OCI-LY7 (cell line): Measurements from ENCODE around the gene ADPRHL1. TPM values are rescaled to one million over a fixed set of nuclear protein-coding genes. Genes with fewer than 3 reads are reported as not detected.
"Not testable (repeated sequence)": the region's sequence is repeated elsewhere in the genome, so short reads cannot be mapped to it uniquely, and the experiment has no call there.

Experiments used
- BruUV-seq: library from RNA; stranded (reverse); fragments of 400-500 nt; replicated peaks from 2 replicates; lab custom pipeline; 2021; lab: Mats Ljungman, UMichigan
- CTCF ChIA-PET: fragments of 300-600 bp; sonication (Branson Sonifier 250); formaldehyde crosslinking; loops from one replicate; lab custom pipeline; 2022; ENCODE audit warnings: antibody characterized with exemption; ENCODE audit not compliant: unreplicated experiment; lab: Charles Lee
- POLR2A ChIA-PET: fragments of 300-600 bp; sonication (Branson Sonifier 250); formaldehyde crosslinking; loops from one replicate; lab custom pipeline; 2022; ENCODE audit warnings: antibody characterized with exemption; lab: Charles Lee
- DNase-seq: peaks from one replicate; pipeline ENCODE4 v3.0.0-alpha.2; 2015; ENCODE audit warnings: low spot score
- H2AFZ ChIP-seq: fragments of 200-600 bp; sonication (generic), shearing (Covaris generic); 2 replicates; pipeline ENCODE4 v1.6.1; 2014; ENCODE audit warnings: mild to moderate bottlenecking, antibody characterized with exemption, low read length, moderate library complexity
- H3K27ac ChIP-seq: fragments of 200-600 bp; sonication (generic); 2 replicates; pipeline ENCODE4 v1.5.1; 2014; ENCODE audit warnings: mixed run types, low read depth, mild to moderate bottlenecking, moderate library complexity, low read length, inconsistent platforms; ENCODE audit not compliant: poor library complexity, severe bottlenecking
- H3K36me3 ChIP-seq: fragments of 200-600 bp; sonication (generic); 2 replicates; pipeline ENCODE4 v1.6.1; 2014; ENCODE audit warnings: mild to moderate bottlenecking, antibody characterized with exemption, low read length, moderate library complexity, mixed read lengths; ENCODE audit not compliant: insufficient read depth
- H3K4me1 ChIP-seq: fragments of 200-600 bp; sonication (generic); 2 replicates; pipeline ENCODE4 v1.5.1; 2014; ENCODE audit warnings: mild to moderate bottlenecking, low read length; ENCODE audit not compliant: insufficient read depth, poor library complexity, severe bottlenecking
- H3K4me2 ChIP-seq: fragments of 200-600 bp; sonication (generic); 2 replicates; pipeline ENCODE4 v1.6.1; 2014; ENCODE audit warnings: mild to moderate bottlenecking, low read length
- H3K4me3 ChIP-seq: fragments of 200-600 bp; sonication (generic); 2 replicates; pipeline ENCODE4 v1.5.1; 2014; ENCODE audit warnings: mild to moderate bottlenecking, low read depth, low read length; ENCODE audit not compliant: poor library complexity, severe bottlenecking
- H3K79me2 ChIP-seq: fragments of 200-600 bp; sonication (generic); 2 replicates; pipeline ENCODE4 v1.6.1; 2016; ENCODE audit warnings: low read depth, mild to moderate bottlenecking, low read length, moderate library complexity, mixed read lengths; ENCODE audit not compliant: insufficient read depth
- H3K9me2 ChIP-seq: fragments of 200-600 bp; sonication (generic); 2 replicates; pipeline ENCODE4 v1.6.1; 2016; ENCODE audit warnings: mild to moderate bottlenecking, low read length, mixed read lengths; ENCODE audit not compliant: insufficient read depth
- H3K9me3 ChIP-seq: fragments of 200-600 bp; sonication (generic); 2 replicates; pipeline ENCODE4 v1.6.1; 2014; ENCODE audit warnings: mild to moderate bottlenecking, mixed run types, low read length, mixed read lengths
- H4K20me1 ChIP-seq: fragments of 200-600 bp; sonication (generic); 2 replicates; pipeline ENCODE4 v1.6.1; 2014; ENCODE audit warnings: mild to moderate bottlenecking, antibody characterized with exemption, low read length, moderate library complexity, mixed read lengths; ENCODE audit not compliant: insufficient read depth
- CTCF ChIP-seq: fragments of 200-600 bp; sonication (generic); conservative IDR thresholded peaks from 2 replicates; pipeline ENCODE4 v1.5.1; 2014; ENCODE audit warnings: mild to moderate bottlenecking, antibody characterized with exemption, low read length, moderate library complexity, mixed read lengths
- EZH2phosphoT487 ChIP-seq: fragments of 200-600 bp; sonication (generic); IDR thresholded peaks from 2 replicates; pipeline ENCODE4 v1.6.1; 2018; ENCODE audit warnings: low read depth, borderline replicate concordance, mild to moderate bottlenecking, mixed run types, antibody characterized with exemption, low read length, moderate library complexity, mixed read lengths
- intact Hi-C: fragments of 100-400 bp; cut with micrococcal nuclease; formaldehyde crosslinking; loops from one replicate; pipeline ENCODE4 v1.10.0; 2022; ENCODE audit not compliant: unreplicated experiment
- total RNA-seq, 2 experiments: library from RNA; depleted of rRNA in 1 of 2; stranded (reverse); fragments of >200 nt in 1 of 2; shearing (Covaris generic) in 1 of 2; gene quantifications; 2 replicates each; pipeline ENCODE4 v1.2.3, GENCODE V29; 2014 to 2022

The ADPRHL1 gene
- total RNA-seq, 2 experiments from 2014 or later, result 2.5 to 6.2 TPM

GRCh38 chr13:113450861-113451620 lies 2.2 kb downstream of the ADPRHL1 start:
- not testable (repeated sequence) for H3K36me3 ChIP-seq, BruUV-seq, H3K4me3 ChIP-seq, H4K20me1 ChIP-seq, H3K9me2 ChIP-seq, H3K9me3 ChIP-seq, H2AFZ ChIP-seq
- peak; percentile 53; the same call in 1 of the 2 replicates for TF ChIP-seq CTCF
- intact Hi-C loops, result loop anchor here (2.0 kb wide), 1 partner anchor 508 kb away; no protein-coding TSS in a partner anchor
- peak overlapping the region; percentile 100 for H3K4me2 ChIP-seq
- ChIA-PET CTCF (interaction anchor here (1.2 kb wide), 1 partner anchor 12 kb away, joined by 3 read pairs; no protein-coding TSS in a partner anchor), POLR2A (interaction anchor here (0.6 to 0.7 kb wide), 2 partner anchors 153 to 241 kb away, joined by 3 to 5 read pairs; no protein-coding TSS in a partner anchor)
- H3K79me2 ChIP-seq, result peaks cover 12% of the 10 kb centered on the region; the same call in 1 of the 2 replicates
- DNase-seq, result peak; percentile 65
- H3K4me1 ChIP-seq, result peaks cover 35% of the 10 kb centered on the region
- H3K27ac ChIP-seq, result peak overlapping the region; percentile 94

GRCh38 chr13:113450348-113450744 lies 2.9 kb downstream of the ADPRHL1 start:
- H3K9me3 ChIP-seq, H3K9me2 ChIP-seq, H4K20me1 ChIP-seq, H3K36me3 ChIP-seq, POLR2A ChIA-PET, DNase-seq, BruUV-seq, CTCF ChIA-PET, H2AFZ ChIP-seq: not testable (repeated sequence)
- Histone ChIP-seq H3K4me2 (peak overlapping the region; percentile 100), H3K27ac (peak overlapping the region; percentile 94), H3K4me3 (peak overlapping the region; percentile 93), H3K79me2 (peaks cover 12% of the 10 kb centered on the region; the same call in 1 of the 2 replicates), H3K4me1 (peaks cover 40% of the 10 kb centered on the region)
- intact Hi-C loops, result loop anchor here (2.0 kb wide), 1 partner anchor 508 kb away; no protein-coding TSS in a partner anchor

- Histone ChIP-seq H3K27ac (peak overlapping the region; percentile 94), H3K4me2 (peak overlapping the region; percentile 100), H3K4me1 (peaks cover 46% of the 10 kb centered on the region), H3K9me2 (no peaks in the 10 kb centered on the region), H2AFZ (peak overlapping the region; percentile 25; the same call in 1 of the 2 replicates), H3K79me2 (peaks cover 12% of the 10 kb centered on the region; the same call in 1 of the 2 replicates), H3K36me3 (peaks cover 8% of the 10 kb centered on the region; the same call in 1 of the 2 replicates), H3K4me3 (peak overlapping the region; percentile 93), H4K20me1 (no peaks in the 10 kb centered on the region), H3K9me3 (no peaks in the 10 kb centered on the region)
- BruUV-seq, result TSS peak; percentile 95
- CTCF ChIA-PET, result no interaction called here
- no peak for DNase-seq
- intact Hi-C loops, result loop anchor here (1.0 to 2.0 kb wide), 5 partner anchors 56 to 507 kb away; partner anchors contain the start of genes CUL4A and LAMP1
- no peak for TF ChIP-seq CTCF
- TF ChIP-seq EZH2phosphoT487, result no peak
- POLR2A ChIA-PET, result no interaction called here
Observed at GRCh38 chr13:113449693-113450347, 3.5 kb downstream of the ADPRHL1 start.
